ENCODE results near the gene TBX2.

- TF ChIP-seq, protein P1, sequence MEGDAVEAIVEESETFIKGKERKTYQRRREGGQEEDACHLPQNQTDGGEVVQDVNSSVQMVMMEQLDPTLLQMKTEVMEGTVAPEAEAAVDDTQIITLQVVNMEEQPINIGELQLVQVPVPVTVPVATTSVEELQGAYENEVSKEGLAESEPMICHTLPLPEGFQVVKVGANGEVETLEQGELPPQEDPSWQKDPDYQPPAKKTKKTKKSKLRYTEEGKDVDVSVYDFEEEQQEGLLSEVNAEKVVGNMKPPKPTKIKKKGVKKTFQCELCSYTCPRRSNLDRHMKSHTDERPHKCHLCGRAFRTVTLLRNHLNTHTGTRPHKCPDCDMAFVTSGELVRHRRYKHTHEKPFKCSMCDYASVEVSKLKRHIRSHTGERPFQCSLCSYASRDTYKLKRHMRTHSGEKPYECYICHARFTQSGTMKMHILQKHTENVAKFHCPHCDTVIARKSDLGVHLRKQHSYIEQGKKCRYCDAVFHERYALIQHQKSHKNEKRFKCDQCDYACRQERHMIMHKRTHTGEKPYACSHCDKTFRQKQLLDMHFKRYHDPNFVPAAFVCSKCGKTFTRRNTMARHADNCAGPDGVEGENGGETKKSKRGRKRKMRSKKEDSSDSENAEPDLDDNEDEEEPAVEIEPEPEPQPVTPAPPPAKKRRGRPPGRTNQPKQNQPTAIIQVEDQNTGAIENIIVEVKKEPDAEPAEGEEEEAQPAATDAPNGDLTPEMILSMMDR (IDR thresholded peaks at IDR 0.05; ENCODE audit: poor library complexity): peak; percentile 93
- no peak for TF ChIP-seq EZH2 (IDR thresholded peaks at IDR 0.05; ENCODE audit: borderline replicate concordance)
These were observed 9.8 kb upstream of the TBX2 start for GRCh38 chr17:61389670-61390478.
